NCI-H187 treated with DMSO at 0.1 percent for 48 hours (cell line): Measurements from ENCODE around the gene MLPH.
A peak's percentile ranks its signal among the peaks of the same experiment; 100 is the strongest.

Experiments
- DNase-seq: peaks from one replicate; lab custom pipeline; 2025; lab: John Stamatoyannopoulos, UW

Gene MLPH

DNA sequence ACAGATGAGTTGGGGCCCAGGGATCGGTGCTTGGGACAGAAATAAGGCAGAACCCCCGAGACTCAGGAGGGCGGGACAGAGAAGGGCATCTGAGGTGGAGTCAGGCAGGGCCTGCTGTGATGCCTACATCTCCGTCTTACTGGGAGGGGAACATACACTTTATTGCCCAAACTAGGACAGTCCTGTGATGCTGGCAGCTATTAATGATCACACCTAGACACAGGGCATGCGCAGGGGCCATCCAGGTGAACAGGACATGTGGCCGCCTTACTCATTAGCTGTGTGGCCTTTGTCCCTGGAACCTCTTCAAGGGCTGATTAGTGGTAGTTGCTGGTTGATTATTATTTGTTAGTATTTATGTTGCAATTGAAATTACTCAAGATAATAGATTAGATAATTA, 33.2 kb downstream of the MLPH start:
- DNase-seq: no peak

DNA sequence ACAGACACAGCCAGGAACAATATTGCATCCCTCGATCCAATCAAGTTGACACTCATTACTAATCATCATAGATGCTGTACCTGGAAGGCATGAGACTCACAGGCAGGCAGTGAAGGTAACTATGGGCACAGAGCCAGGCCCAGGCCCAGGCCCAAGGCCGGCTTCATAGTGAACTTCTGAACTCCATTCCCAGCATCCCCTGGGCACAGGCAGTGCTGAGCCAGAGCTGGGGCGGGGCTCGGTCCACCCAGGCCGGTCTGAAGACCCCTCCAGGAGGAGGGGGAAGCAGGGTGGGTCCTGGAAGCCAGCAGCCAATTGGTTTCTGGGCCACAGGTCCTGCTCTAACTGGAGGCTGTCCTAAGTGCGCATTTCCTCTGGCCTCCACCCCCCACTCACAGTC, 37.6 kb downstream of the MLPH start:
- DNase-seq: no peak

DNA sequence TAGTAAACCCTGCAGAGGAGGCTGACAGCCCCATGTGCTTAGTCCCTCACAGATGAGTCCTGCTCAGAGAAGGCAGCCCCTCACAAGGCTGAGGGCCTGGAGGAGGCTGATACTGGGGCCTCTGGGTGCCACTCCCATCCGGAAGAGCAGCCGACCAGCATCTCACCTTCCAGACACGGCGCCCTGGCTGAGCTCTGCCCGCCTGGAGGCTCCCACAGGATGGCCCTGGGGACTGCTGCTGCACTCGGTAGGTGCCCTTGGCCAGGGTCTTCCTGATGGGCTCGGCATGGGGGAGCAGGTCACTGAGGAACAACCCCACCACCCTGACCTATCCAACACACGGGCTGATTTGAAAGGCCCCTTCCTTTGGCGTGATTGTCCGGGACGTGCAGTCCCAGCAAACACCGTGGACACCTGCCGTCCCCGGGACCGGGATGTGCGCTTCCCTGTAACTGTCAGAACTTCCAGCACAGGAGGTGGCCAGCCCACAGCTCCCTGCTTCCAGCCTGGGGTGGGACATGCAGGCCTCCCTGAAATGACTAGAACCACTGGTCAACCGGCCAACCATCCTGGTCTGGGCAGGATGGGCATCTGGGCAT, 38.6 kb downstream of the MLPH start:
- DNase-seq: no peak

DNA sequence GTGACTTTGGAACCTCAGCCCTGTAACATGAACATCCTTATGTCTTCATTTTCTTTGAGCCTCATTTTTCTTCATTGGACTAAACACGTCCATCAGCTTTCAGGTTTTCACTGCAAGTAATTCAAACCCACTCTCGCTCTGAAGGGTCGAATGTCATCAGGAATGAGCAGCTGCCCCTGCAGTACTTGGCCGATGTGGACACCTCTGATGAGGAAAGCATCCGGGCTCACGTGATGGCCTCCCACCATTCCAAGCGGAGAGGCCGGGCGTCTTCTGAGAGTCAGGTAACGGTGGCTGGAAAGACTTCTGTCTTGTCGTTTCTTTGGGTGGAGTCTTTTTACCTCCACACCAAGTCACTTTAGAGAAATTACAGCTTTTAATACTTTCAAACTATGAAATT, 40.2 kb downstream of the MLPH start:
- no peak for DNase-seq

DNA sequence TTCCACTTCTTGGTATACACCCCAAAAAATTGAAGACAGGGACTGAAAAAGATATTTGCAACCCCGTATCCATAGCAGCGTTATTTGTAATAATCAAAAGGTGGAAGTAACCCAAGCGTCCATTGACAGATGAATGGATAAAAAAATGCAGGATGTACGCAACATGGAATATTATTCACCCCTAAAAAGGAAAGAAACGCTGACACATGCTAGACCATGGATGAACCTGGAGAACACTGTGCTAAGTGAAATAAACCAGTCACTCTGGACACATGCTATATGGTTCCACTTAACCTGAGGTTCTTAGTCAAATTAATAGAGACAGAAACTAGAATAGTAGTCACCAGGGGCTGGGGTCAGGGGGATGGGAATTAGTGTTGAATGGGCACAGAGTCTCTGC, 40.7 kb downstream of the MLPH start:
- DNase-seq: no peak

DNA sequence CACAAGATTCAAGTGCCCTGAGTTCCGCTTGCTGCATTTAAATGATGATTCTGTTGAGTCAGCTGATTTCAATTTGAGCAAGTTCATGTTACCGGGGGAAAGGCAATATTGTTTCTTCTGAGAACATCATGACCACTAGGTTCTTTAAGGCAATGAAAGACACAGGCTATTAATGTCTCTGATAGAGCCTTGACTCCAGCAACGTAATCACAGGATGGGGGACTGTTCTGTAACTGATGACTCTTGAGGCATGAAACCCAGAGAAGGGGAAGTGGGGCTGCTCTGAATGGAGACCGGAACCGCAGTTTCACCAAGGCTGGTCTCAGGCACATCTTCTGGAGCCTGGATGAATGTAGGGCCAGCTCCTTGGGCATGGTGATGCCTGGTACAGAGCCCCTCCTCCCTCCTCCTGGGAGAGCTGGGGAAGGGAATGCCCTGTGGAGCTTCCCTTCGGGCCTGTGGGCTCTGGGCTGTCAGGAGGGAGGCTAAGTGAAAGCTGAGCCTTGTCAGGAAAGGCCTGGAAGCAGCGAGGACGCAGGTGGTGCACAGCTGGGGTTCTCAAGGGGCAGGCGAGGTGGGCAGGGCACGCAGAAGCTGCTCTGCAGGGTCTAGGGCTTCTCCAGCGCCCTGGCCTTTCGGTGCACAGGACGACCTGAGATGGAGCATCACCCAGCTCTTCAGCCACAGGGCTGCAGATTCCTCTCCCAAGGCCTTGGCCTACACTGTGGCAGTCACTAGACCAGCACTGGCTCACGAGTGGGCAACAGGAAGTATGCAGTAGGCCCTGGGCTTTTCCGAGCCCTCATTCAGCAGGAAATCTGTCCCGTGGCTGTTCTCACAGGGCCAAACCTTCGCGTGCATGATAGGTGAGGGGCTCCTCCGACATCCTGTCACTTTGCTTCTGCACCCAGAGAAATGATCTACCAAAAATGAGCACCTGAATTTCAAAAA, 42.7 kb downstream of the MLPH start:
- no peak for DNase-seq

DNA sequence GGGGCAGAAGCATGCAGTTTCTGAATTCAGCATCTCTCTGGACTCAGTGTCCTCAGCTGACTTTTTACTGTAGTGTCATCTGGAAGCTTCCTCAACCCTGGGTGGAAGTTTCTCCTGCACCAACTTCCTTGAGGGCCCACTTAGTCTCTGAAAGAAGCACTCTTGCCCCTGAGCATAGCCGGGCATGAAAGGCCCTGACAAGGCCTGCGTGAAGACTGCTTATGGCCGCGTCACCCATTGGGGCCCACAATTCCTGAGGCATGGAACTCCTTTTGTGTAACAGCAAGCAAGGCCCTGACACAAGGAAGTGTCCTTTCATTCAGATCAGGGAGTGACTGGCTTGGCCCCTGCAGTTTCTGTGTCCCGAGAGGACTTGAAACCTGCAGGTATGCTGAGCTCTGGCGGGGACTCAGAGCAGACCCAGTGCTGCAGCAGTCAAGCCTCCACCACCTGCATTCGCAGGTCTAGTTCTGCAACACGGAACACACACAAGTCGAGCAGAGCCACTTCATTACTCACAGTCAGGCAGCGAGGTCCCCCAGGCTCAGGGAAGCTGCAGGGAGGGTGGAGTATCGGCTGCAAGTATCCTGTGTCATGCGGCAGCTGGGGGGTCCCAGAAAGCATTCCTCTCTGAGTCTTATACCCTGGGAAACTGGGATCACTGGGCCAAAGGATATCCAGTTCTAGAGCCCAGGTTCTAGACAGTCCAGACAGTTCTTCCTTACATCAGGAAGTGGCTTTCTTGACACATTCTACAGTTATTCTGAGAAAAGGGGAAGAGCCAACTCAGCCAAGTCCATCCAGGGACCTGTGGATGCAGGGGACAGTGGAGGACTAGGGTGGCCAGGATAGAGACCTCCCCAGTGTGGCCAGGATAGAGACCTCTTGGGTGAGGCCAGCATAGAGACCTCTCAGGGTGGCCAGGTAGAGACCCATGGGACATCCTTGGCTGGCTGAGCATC, 43.7 kb downstream of the MLPH start:
- DNase-seq: no peak

DNA sequence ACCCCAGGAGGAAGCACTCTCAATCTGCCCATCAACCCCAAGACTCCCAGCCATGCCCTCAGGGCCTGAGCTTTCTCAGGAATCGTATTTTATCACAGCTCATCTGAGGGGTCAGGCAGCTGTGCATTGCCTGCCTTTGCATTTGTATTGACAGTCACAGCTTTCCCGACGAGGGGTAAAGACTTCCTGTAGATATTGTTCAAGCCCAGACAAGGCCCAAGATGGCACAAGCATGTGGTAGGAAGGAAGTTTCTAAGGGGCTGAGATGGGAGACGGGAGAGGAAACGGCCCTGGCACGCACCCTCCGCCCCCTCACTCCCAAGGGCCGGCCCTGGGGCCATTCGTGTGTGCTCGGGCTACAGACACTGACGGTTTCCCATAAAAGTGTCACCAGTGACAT, 45.1 kb downstream of the MLPH start:
- no peak for DNase-seq

DNA sequence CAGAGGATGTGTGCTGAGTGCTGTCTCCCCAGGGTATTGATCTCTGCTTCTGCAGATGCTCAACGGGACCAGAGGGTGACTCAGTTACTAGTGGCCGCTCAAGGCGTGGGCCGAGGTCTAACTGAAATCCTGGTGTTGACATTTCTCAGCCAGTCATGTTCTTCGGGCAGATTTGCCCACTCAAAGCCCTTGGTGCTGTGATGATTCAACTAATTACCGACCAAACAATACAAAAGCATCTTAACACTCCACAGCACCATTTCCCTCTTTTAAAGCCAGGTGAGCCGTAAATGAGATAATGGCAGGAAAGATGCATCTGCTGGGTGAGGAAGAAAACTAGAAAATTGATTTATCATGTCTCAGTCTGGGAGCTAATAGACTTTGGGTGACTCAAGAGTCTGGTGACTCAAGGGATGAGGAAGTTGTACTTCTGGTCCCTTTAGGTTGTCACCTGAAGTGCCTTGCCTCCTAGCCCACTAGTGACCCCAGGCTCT, 46.7 kb downstream of the MLPH start:
- DNase-seq: peak; percentile 69

DNA sequence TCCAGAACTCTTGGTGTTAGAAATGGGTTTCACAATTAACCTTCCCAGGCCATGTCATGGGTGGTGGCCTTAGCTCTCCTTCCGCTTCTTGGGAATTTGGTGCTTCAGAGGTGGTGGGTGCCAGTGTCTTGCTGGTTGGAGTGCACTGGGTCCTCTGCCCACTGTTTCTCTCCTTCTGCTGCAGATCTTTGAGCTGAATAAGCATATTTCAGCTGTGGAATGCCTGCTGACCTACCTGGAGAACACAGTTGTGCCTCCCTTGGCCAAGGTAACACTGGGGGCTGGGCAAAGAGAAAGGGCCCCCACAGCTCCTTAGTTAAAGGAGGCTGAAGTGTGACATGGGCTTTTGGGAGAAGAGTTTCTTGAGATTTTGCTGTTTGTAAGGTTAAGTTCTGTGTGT, 47.3 kb downstream of the MLPH start:
- no peak for DNase-seq

DNA sequence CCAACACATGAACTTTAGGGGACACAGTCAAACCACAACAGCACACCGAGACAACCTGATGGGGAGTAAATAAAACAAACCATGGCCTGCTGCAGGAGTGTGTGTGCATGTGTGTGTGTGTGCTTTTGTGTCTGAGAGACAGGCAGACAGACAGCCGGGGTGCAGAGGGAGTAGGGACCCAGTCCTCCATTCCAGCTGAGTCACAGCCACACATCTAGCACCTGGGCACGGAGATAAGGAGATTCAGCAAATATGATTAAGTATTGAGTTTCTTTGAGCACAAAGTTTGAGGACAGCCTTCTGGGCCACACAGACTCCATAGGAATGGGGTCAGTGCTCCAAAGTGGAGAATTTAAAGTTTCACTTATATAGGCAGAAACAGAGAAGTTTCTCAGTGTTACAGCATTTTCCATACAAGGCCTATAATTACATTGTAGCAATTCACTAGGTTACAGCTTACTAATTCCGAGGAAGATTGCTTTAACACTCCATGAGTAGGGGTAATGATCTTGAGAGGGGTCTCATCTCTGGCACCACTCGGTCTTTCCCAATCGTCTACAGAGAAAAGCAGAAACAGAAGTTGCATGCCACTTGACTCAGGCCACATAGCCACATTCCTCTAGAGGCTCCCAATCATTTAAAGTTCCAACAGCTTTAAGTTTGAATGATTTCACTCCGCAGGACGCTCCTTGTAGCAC, 48.5 kb downstream of the MLPH start:
- no peak for DNase-seq

DNA sequence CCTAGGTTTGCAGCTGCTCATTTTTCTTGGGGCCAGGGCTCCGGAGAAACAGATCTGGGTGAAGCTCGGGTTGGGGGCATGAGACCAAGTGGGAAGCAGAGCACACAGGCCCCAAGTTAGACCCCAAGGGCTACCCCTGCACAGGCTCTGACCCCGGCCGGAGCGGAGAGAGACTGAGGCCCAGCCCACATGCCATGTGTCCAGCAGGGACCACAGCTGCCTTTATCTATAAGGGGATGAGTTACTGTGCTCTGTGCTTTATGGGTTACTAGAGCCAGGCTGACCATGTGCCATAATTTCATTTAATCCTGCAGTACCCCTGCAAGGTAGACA, 49.0 kb downstream of the MLPH start:
- DNase-seq: no peak

DNA sequence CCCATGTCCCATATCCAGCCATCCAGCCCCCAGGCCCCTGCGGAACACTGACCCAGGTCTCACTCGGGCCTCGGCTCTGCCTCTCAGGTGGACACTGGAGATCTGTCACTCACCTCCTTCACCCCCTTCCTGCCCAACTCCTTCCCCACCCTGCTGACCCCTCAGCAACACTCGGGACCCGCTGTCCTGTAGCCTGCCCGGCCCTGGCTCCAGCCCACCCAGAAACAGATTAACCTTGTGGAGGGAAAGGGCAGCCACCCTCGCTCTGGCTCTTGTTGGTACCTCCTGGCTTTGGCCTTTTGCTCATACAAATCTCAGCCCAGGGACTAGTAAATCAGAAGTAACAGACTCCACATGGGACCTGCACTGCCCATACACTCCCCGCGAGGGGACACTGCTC, 49.6 kb downstream of the MLPH start:
- DNase-seq: no peak

DNA sequence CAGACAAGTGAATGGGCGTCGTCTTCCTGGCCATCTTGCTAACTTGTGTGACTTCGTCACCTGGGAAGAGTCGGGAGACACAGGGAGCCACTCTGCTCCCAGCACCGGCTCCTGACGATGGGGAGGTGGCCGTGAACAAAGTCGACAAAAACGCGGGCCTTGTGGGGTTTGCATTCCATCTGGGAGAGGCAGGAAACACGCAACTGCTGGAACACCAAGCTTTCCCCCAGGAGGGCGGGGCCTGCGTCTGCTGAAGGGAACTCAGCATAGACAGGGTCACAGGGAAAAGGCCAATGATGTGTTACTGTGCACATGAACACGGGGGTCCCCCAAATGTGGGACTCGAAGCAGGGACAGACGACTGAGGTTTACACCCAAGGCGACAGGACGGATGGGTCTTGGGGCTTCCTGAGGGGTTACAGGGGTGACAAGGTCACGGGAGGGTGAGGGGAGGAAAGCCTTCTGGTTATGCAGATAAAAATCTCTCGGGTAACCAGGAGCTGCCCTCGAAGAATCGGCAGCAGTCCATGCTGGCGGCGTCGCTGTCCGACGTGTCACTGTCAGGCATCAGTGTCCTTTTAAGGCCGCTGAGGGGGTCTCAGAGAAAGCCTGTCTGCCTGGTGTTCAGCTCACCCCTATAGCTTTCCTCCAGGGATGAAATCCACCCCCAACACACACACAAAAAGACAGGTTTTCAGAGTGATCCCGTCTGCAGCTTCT, 51.1 kb downstream of the MLPH start:
- DNase-seq: no peak

DNA sequence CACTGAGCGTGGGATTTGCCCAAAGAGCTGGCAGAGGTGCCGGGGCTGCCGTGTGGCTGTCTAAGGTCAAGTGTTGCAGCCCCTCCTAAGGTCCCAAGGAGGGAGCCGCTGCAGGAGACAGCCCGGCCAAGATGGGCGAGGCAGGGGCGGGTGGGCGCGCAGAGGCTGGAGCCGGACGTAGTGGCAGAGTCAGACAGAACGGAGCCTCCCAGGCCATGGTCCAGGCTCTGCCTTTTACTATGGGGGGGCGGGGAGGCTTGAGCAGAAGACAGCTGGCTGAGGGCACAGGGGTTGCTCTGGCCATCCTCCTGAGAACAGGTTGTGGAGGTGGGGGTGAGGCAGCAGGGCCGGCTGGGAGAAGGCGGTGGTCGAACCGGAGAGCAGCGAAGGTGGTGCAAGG, 51.9 kb downstream of the MLPH start:
- DNase-seq: no peak

DNA sequence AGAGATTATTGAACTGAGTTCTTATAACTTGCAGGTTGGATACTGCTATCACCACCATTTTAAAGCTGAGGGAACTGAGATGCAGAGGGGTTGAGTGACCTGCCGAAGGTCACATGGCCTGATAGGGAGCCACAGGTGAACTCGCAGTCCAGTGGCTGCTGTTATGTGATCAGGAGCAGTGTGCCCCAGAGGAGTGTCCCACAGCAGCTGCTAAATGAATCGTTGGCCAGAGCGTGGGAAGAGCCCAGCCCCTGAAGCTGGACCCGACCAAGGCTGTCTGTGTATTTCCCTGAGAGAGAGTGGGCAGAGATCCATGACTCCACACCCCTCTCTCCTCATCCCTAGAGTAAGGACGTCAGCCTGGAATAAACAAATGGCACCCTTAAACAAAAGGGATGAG, 52.6 kb downstream of the MLPH start:
- no peak for DNase-seq

DNA sequence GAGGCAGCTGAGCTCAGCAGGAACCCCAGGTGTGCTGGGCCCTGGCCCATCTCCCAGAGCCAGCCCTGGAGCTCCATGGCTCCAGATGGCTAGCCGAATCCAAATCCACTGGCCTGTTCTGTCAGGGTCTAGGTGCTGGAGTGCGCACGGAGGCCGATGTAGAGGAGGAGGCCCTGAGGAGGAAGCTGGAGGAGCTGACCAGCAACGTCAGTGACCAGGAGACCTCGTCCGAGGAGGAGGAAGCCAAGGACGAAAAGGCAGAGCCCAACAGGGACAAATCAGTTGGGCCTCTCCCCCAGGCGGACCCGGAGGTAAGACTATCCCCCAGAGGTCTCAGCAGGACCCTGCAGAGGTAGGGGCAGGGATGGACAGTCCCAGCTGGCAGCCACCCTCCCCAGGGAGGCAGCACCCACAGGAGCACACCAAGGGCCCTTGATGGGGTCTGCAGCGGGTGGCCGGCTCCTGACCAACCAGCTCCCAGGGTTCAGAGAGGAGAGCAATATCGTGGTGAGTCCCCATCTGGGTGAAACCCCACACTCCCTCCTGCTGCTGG, 53.2 kb downstream of the MLPH start:
- DNase-seq: no peak

DNA sequence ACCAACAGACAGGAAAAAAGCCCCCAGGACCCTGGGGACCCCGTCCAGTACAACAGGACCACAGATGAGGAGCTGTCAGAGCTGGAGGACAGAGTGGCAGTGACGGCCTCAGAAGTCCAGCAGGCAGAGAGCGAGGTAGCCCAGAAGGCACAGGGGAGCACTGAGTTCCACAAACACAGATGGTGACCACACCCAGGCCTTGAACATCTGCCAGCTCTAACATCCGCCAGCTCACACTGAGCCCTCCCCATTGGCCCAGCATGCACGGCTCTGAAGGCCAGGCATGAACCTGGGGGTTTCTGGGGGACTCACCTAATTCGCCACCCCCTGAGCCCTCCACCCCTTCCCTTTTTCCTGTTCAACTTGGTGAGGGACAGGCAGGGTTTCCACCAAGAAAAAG, 53.8 kb downstream of the MLPH start:
- DNase-seq: no peak

DNA sequence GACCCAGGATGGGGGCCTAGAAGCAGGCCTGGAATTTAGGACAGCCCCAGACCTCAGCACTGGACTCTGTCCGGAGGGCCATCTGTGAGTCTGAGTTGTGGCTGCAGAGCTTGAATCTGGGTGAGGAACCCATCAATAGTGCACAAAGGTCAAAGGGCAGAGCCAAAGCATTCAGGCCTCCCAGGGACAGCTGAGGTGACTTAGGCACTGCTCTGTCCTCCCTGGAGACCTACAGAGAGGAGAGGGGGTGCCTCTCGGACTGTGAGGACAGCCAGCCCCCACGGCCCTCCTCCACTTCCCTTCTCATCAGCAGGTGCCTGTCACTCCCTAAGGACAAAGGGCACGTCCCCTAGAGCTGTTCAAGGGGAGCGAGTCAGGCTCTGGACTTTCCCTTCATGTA, 54.2 kb downstream of the MLPH start:
- no peak for DNase-seq

DNA sequence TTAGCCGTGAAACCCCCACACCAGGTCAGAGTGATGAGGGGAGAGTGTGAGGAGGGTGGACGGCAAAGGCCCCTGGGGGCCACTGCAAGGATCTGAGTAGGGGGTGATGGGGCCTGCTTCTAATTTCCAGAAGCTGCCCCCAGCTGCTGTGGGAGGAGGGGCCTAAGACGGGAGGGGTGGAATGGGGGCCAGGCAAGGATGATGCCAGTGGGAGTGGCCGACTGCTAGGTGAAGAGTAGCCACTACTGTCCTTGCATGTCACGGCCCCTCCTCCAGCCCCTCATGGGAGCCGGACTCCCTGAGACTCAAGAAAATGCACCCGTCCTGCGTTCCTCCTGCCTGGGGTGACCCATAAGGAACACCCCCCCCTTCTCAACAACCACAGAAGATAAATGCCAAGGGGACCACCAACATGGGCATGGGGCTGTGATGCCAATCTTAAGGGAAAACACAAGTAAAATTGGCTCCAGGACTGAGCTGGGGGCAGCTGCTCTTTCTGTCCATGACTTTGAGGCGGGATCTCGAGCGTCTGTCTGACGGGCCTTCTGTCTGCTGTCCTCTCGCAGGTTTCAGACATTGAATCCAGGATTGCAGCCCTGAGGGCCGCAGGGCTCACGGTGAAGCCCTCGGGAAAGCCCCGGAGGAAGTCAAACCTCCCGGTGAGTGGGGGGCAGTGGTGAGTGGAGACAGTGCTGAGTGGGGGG, 55.1 kb downstream of the MLPH start:
- no peak for DNase-seq
